ENCODE data around the gene CASQ1. TPM values are rescaled to one million over a fixed set of nuclear protein-coding genes. Genes with fewer than 3 reads are reported as not detected.

The CASQ1 gene
- total RNA-seq, 1 donor from 2014 or later, result 0.41 TPM

- no peak for TF ChIP-seq CTCF (IDR thresholded peaks at IDR 0.05)
- Histone ChIP-seq H3K9me3 (no peaks in the 10 kb centered on the region), H3K4me1 (no peaks in the 10 kb centered on the region), H3K36me3 (no peaks in the 10 kb centered on the region), H3K4me3 (no peak overlapping the region), H3K27ac (no peak overlapping the region), H3K27me3 (no peaks in the 10 kb centered on the region)
- no peak for DNase-seq
- ATAC-seq, result no peak
- intact Hi-C loops (cut with DNase I), result no loop called here
Observed at GRCh38 chr1:160149233-160149632, 41.1 kb upstream of the CASQ1 start.

DNA sequence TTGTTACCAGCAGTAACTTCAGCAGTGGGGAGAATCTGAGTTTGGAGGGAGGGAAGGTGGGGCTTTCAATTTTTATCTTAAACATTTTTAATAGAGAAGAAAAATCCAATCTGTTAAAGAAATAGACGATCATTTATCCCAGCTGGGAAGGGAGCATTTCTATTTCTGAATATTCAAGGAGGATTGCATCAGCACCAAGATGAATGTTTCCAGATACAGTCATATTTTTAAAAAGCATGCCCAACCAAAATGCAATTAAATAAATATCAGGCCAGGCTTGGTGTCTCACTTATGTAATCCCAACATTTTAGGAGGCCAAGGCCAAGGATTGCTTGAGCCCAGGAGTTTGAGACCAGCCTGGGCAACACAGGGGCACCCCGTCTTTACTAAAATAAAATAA is 40.7 kb upstream of the CASQ1 start:
- H3K27ac ChIP-seq, result no peak overlapping the region
- intact Hi-C loops (cut with DNase I), result no loop called here
- TF ChIP-seq CTCF (IDR thresholded peaks at IDR 0.05), result no peak

DNA sequence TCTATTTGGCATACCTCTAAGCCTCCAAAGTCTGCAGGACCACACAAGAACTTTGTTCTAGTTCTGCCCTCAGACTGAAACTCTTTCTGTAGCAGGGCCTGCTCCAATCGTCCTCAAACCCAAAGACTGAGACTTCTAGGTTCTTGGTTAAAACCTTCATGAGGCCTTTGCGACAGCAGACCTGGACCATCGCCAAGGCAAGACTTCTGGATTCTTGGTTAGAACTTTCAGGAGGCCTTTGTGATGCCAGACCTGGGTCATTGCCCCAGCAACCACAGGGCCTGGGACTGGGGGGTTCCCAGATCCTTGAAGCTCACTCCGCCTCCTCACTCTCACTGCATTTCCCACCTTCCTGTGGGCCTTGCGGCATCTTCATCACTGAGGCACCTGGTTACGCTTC is 39.1 kb upstream of the CASQ1 start, which contains the start of gene ATP1A4:
Gene ATP1A4, plus strand, starts transcription at position 301 of the 400 bp plus-strand sequence. CDS start 438 bp downstream, outside the sequence.
- no peaks in the 10 kb centered on the region for H3K4me1 ChIP-seq

More for the DNA sequence above, 40.7 kb upstream of the CASQ1 start:
- no peak for DNase-seq
- ATAC-seq, result no peak
- no peak overlapping the region for H3K4me3 ChIP-seq
- no peaks in the 10 kb centered on the region for H3K9me3 ChIP-seq
- H3K27me3 ChIP-seq, result no peaks in the 10 kb centered on the region
- H3K4me1 ChIP-seq, result no peaks in the 10 kb centered on the region
- H3K36me3 ChIP-seq, result no peaks in the 10 kb centered on the region

GRCh38 chr1:160154790-160155189 is 35.6 kb upstream of the CASQ1 start:
- H3K9me3 ChIP-seq, result no peaks in the 10 kb centered on the region
- H3K27ac ChIP-seq, result no peak overlapping the region
- H3K4me3 ChIP-seq, result no peak overlapping the region
- DNase-seq (no peak), ATAC-seq (peak; percentile 50)
- no peaks in the 10 kb centered on the region for H3K4me1 ChIP-seq
- no peaks in the 10 kb centered on the region for H3K27me3 ChIP-seq
- no peaks in the 10 kb centered on the region for H3K36me3 ChIP-seq
- intact Hi-C loops (cut with DNase I), result no loop called here
- no peak for TF ChIP-seq CTCF (IDR thresholded peaks at IDR 0.05)

More for the DNA sequence above, 39.1 kb upstream of the CASQ1 start, which contains the start of gene ATP1A4:
- Histone ChIP-seq H3K36me3 (no peaks in the 10 kb centered on the region), H3K27me3 (no peaks in the 10 kb centered on the region), H3K9me3 (no peaks in the 10 kb centered on the region), H3K4me3 (no peak within 1 kb of the TSS), H3K27ac (no peak within 1 kb of the TSS)
- intact Hi-C loops (cut with DNase I), result no loop called here
- no peak for DNase-seq
- no peak for ATAC-seq
- TF ChIP-seq CTCF (IDR thresholded peaks at IDR 0.05), result no peak

- no peak overlapping the region for H3K27ac ChIP-seq
- ATAC-seq (no peak), DNase-seq (no peak)
- H3K9me3 ChIP-seq, result no peaks in the 10 kb centered on the region
- TF ChIP-seq CTCF (IDR thresholded peaks at IDR 0.05), result no peak
- H3K27me3 ChIP-seq, result no peaks in the 10 kb centered on the region
- H3K4me3 ChIP-seq, result no peak overlapping the region
- no peaks in the 10 kb centered on the region for H3K36me3 ChIP-seq
- intact Hi-C loops (cut with DNase I), result no loop called here
- H3K4me1 ChIP-seq, result no peaks in the 10 kb centered on the region
Observed at GRCh38 chr1:160156361-160156760, 34.0 kb upstream of the CASQ1 start.

- ATAC-seq (no peak), DNase-seq (no peak)
- H3K9me3 ChIP-seq, result no peaks in the 10 kb centered on the region
- H3K4me1 ChIP-seq, result no peaks in the 10 kb centered on the region
- H3K4me3 ChIP-seq, result no peak overlapping the region
- no peaks in the 10 kb centered on the region for H3K27me3 ChIP-seq
- H3K27ac ChIP-seq, result no peak overlapping the region
- no peaks in the 10 kb centered on the region for H3K36me3 ChIP-seq
- no peak for TF ChIP-seq CTCF (IDR thresholded peaks at IDR 0.05)
- intact Hi-C loops (cut with DNase I), result no loop called here
Observed at GRCh38 chr1:160157174-160157573, 33.2 kb upstream of the CASQ1 start.

Measured in upper lobe of right lung (tissue), 1 donor.